ENCODE data around the gene GRB14.

DNA sequence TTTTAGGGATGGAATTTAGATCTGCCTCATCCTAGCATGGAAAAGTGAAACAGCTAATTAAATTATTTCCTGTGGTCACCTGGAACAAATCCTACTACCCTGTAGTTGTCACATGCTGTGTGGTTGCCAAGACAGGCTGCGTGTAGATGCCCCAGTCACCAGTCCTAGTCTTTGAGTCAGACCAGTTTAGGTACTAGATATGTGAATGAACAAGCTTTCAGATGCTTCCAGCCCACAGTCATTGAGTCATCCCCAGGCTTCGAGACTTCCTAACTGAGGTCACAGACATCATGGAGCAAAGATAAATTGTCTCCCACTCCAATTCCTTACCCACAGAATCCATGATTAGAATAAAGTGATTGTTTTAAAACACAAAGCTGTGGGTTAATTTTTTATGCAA, 35.8 kb upstream of the GRB14 start:
- TF ChIP-seq, protein P1, sequence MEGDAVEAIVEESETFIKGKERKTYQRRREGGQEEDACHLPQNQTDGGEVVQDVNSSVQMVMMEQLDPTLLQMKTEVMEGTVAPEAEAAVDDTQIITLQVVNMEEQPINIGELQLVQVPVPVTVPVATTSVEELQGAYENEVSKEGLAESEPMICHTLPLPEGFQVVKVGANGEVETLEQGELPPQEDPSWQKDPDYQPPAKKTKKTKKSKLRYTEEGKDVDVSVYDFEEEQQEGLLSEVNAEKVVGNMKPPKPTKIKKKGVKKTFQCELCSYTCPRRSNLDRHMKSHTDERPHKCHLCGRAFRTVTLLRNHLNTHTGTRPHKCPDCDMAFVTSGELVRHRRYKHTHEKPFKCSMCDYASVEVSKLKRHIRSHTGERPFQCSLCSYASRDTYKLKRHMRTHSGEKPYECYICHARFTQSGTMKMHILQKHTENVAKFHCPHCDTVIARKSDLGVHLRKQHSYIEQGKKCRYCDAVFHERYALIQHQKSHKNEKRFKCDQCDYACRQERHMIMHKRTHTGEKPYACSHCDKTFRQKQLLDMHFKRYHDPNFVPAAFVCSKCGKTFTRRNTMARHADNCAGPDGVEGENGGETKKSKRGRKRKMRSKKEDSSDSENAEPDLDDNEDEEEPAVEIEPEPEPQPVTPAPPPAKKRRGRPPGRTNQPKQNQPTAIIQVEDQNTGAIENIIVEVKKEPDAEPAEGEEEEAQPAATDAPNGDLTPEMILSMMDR (IDR thresholded peaks at IDR 0.05) = no peak
- TF ChIP-seq POLR2AphosphoS5 (IDR thresholded peaks at IDR 0.05; ENCODE audit: low read depth, low read length) = no peak
- TF ChIP-seq, protein P2, sequence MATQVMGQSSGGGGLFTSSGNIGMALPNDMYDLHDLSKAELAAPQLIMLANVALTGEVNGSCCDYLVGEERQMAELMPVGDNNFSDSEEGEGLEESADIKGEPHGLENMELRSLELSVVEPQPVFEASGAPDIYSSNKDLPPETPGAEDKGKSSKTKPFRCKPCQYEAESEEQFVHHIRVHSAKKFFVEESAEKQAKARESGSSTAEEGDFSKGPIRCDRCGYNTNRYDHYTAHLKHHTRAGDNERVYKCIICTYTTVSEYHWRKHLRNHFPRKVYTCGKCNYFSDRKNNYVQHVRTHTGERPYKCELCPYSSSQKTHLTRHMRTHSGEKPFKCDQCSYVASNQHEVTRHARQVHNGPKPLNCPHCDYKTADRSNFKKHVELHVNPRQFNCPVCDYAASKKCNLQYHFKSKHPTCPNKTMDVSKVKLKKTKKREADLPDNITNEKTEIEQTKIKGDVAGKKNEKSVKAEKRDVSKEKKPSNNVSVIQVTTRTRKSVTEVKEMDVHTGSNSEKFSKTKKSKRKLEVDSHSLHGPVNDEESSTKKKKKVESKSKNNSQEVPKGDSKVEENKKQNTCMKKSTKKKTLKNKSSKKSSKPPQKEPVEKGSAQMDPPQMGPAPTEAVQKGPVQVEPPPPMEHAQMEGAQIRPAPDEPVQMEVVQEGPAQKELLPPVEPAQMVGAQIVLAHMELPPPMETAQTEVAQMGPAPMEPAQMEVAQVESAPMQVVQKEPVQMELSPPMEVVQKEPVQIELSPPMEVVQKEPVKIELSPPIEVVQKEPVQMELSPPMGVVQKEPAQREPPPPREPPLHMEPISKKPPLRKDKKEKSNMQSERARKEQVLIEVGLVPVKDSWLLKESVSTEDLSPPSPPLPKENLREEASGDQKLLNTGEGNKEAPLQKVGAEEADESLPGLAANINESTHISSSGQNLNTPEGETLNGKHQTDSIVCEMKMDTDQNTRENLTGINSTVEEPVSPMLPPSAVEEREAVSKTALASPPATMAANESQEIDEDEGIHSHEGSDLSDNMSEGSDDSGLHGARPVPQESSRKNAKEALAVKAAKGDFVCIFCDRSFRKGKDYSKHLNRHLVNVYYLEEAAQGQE (IDR thresholded peaks at IDR 0.05; ENCODE audit: insufficient read depth in 1 of 2, low read depth in 2 of 2, low read length in 1 of 2) = no peak

All from Panc1 (cell line).